ENCODE data around the gene GOLPH3L.
"Not testable (repeated sequence)": the region's sequence is repeated elsewhere in the genome, so short reads cannot be mapped to it uniquely, and the experiment has no call there.

GOLPH3L gene

DNA sequence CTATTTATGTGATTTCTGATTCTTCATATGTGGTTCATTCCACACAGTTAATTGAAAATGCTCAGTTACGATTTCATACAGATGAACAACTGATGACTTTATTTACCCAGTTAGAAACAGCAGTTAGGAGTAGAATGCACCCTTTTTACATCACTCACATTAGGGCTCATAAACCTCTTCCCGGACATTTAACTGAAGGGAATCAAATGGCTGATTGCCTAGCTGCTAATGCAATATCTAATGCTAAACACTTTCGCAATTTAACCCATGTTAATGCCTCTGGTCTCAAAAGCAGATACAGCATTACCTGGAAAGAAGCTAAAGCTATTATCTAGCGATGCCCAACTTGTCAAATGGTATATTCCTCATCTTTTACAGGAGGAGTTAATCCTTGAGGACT, 39.9 kb downstream of the GOLPH3L start:
- DNase-seq (ENCODE audit: low read depth), result not testable (repeated sequence)

DNA sequence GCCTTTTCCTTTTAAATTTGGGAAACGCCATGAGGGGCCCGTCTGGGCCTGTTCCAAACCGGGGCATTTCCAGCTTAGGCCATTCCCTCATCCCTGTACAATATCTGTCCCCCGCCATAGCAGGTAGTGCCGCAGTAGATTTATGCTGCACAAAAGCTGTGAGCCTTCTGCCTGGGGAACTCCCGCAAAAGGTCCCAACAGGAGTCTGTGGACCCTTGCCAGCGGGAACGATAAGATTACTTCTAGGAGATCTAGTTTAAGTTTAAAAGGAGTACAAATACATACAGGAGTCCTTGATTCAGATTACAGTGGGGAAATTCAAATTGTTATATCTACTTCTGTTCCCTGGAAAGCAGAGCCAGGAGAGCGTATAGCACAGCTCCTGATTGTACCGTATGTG, 42.3 kb downstream of the GOLPH3L start:
- not testable (repeated sequence) for DNase-seq (ENCODE audit: low read depth)

GRCh38 chr1:150650193-150650592, 46.8 kb downstream of the GOLPH3L start:
- DNase-seq (ENCODE audit: low read depth), result no peak

DNA sequence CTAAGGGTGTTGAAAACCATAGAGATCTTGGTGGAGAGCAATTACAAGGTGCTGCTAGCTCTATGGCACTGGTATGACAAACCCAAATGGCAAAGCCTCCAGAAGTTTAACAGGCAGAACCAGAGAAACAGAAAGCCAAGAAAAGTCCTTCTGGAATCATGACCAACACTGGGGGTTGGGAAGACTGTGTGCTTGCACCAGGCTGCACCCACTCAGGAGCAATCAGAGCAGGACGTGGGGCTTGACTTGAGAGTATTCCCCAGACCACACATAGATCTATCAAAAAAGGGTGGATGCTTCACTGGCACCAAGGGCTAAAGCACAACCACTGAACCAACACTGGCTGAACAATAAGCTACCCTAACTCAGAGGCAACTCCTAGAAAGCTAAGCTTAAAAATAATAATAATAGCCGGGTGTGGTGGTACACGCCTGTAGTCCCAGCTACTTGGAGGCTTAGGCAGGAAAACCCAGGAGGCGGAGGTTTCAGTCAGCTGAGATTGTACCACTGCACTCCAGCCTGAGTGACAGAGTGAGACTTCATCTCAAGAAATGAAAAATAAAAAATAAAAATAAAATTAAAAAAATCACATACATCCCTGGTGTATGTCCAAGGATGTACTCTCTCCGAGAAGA, 47.4 kb downstream of the GOLPH3L start:
- DNase-seq (ENCODE audit: low read depth), result no peak

- no peak for DNase-seq (ENCODE audit: low read depth)
Measured at GRCh38 chr1:150642296-150642695, 54.7 kb downstream of the GOLPH3L start.

- not testable (repeated sequence) for DNase-seq (ENCODE audit: low read depth)
Measured at GRCh38 chr1:150641126-150641815, 55.7 kb downstream of the GOLPH3L start.

GRCh38 chr1:150638430-150638829, 58.5 kb downstream of the GOLPH3L start:
- not testable (repeated sequence) for DNase-seq (ENCODE audit: low read depth)

- not testable (repeated sequence) for DNase-seq (ENCODE audit: low read depth)
Measured at GRCh38 chr1:150634839-150635622, 61.9 kb downstream of the GOLPH3L start.

DNA sequence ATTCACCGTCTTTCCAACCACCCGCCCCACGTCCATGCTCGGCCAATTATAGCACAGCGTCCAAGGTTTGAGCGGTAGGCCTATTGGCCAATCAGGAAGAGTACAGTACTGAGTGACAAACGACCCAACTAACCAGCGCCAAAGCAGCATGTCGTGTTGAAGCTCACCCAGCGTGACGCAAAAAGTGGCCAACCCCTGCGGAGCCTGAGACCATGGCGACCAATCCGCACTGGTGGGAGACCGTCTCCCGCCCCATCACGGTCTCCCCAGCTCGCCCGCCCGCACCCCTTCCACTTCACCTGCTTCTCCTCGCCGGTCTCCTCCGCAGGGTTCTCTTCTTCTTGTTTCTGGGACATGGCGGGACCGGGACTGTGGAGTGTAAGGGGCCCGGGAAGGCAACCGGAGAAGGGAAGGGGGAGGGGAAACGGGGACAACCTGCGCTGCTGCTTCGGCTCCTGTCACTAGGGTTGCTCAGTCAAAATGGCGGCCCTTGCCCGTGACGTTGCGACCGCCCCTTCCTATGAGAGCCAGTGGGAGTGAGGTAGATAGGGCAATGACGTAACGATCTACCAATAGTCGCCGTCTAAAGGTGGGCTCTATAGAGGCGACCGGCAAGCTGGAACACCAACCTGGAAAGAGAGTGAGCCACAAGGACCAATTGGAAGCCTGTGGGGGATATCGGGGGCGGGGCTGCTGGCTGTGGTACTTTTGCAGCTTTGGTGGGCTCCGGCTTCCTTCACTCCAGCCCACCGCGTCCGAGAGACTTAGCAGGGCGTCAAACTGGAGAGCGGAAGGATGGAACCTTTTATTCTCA, 67.6 kb downstream of the GOLPH3L start, which contains the start of gene ENSA:
ENSA (minus strand) TSS at position 498 of the 814 bp plus-strand sequence; CDS start at position 356, 142 bp downstream.
- peak; percentile 88 for DNase-seq (ENCODE audit: low read depth)

DNA sequence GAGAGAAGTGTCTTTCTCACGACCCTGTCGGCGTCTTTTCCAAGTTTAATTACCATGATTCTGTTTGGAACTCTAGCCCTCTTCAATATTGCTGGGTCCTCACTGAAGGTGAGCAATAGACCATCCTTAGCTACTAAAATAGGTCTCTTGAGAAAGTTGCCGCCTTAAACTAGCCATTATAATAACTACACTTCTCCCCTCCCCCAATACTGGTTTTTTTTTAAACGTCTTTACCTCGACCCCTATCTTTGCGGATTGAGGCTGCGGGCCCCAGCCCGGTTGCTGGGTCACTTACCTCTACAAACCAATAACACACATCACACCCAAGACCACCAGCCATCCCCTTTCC, 68.2 kb downstream of the GOLPH3L start:
- no peak for DNase-seq (ENCODE audit: low read depth)

GRCh38 chr1:150627826-150628410, 69.0 kb downstream of the GOLPH3L start:
- DNase-seq (ENCODE audit: low read depth), result no peak

DNA sequence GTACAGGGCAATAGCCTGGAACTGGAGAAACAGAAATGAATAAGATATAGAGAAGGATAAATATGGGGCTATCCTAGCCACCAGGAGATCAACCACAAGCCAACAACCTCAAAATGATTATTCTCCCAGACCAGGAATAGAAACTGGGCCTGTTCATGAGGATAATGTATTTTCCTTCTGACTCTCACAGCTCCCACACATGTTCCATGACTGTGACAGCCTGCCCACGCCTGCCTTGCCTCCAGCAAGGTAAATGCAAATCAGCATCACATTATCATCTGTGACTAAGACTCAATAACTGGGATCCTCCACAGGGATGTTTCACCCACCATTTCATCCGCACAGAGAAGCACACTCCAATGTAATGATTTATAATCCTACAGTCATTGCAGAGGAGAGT, 70.8 kb downstream of the GOLPH3L start:
- no peak for DNase-seq (ENCODE audit: low read depth)

GRCh38 chr1:150624546-150624945, 72.4 kb downstream of the GOLPH3L start:
- not testable (repeated sequence) for DNase-seq (ENCODE audit: low read depth)

- not testable (repeated sequence) for DNase-seq (ENCODE audit: low read depth)
Measured at GRCh38 chr1:150624134-150624533, 72.8 kb downstream of the GOLPH3L start.

DNA sequence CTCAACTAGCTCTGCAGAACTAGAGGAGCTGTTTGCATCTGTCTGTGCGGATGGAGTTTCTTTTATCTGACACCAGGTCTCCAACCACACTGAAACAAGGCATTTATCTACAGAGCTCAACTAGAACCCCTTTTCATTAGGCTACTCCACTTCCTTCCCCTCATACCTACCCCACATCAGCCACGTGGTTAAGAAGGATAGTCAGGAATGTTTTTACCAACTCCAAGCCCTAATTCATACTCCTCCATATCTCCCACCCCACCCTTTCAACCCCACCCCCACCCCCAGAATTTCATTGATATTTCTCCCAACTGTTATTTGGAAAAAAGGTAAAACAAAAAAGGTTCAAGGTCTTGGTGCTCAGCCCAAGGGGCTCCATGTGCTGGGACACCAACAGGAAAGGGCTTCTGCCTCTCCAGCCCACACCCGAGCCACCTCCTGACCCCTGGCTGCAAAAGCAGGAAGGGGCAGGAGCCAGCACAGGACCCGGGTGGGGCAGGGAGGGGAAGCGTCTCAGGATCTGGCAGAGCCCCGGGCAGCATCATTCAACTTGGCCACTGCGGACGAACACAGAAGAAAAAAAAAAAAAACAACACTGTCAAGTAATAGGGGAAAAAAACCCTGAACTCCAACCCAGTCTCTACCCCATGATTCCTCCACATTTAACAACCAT, 74.5 kb downstream of the GOLPH3L start:
- DNase-seq (ENCODE audit: low read depth), result no peak

DNA sequence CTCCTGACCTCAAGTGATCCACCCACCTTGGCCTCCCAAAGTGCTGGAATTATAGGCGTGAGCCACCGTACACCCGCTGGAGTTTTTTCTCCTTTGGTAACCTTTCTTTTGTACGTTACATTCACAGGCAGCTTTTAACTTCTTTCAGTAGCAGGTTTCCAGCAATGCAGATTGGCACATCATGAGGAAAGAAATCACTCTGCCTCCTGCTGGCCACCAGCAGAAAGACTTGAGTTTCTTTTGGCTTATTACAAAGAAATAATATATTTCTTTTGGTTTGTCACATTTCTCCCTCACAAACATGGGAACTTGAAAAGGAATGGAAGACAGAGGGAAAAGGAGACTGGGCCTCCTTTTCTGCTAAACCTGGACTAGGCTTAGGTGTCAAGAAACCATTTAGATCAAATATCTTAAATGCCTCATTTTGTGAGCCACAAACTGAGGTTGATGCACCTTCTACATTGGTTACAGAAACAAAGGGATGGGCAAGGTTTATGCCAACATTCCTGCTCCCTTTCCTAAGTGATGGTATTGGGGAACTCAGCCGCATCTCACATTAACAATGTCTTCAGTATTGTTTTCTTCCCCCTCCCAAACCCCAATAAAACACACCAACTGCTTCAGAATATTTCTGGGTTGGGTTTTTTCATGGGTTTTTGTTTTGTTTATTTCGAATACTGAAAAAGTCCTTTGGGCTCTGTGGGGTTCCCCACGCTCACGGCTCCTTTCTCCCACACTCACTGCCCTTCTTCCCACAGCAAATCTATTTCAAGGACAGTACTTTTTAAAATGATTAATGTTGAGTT, 75.3 kb downstream of the GOLPH3L start:
- no peak for DNase-seq (ENCODE audit: low read depth)

GRCh38 chr1:150620919-150621318, 76.0 kb downstream of the GOLPH3L start:
- DNase-seq (ENCODE audit: low read depth), result no peak

DNA sequence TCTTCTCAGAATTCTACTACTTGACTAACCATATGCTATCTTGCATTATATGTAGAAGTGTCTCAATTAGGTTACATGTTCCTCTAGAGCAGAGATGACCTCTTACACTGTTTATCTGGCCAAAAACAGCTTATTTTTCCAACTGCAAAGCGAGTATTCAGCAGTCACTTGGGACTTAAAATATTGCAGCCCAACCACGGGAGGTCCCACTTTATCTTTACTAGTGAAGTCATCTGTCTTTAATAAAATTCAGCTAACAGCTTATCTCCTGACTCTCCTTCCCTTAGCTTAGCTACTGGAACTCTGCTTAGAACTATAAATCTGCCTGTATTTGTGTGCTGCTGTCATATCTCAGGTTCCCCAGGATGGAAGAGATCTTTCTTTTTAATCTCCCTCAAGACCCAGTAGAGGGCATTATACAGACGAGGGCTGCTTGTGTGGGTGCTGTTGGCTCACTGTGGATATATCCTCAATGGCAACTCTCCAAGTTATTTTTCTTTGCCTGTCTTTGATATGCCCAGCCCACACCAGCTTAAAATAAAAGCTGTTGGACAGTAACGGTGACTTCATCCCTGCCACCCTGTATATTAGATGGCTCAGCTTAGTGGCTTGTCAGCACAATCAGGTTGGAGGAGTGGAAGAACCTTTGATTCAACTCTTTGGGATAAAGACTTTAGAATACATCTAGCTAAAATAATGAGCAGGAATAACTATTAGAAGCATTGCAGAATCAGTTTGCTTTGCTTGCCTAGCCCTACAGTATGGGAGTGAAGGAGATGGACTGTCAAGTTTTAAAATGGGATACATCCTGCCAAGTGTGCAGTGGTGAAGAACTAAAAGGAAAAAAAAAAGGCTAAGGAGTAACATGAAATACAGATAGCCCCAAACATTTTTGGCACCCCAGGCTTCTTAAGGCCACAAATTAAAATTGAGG, 77.1 kb downstream of the GOLPH3L start:
- no peak for DNase-seq (ENCODE audit: low read depth)

Measured in stimulated activated CD8-positive, alpha-beta memory T cell treated with anti-CD3 and anti-CD28 coated beads, Interleukin-7, amount 100 ng/mL, for 24 hours (primary cell).